ENCODE data around the gene PCDHGA3. TPM values are rescaled to one million over a fixed set of nuclear protein-coding genes. Genes with fewer than 3 reads are reported as not detected.
A peak's percentile ranks its signal among the peaks of the same experiment; 100 is the strongest.

PCDHGA3 gene
- total RNA-seq, 2 donors from 2014 or later: 5.3 to 9.1 TPM

DNA sequence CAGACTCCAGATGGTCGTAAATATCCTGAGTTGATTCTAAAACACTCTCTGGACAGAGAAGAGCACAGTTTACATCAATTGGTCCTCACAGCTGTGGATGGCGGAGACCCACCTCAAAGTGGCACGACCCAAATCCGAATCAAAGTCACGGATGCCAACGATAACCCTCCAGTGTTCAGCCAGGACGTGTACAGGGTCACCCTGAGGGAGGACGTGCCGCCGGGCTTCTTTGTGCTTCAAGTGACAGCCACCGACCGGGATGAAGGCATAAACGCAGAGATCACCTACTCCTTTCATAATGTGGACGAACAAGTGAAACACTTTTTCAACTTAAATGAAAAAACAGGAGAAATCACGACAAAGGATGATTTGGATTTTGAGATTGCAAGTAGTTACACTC, 17.1 kb downstream of the PCDHGA3 start:
- Histone ChIP-seq H3K9me3 (peaks cover 89% of the 10 kb centered on the region), H3K27ac (no peak overlapping the region), H3K4me3 (peak overlapping the region; percentile 60), H3K27me3 (replicated peaks; ENCODE audit: insufficient read depth) (no peaks in the 10 kb centered on the region), H3K36me3 (no peaks in the 10 kb centered on the region), H3K4me1 (ENCODE audit: control insufficient read depth in 1 of 2, low read depth in 2 of 2) (no peaks in the 10 kb centered on the region)
- DNase-seq (ENCODE audit: low spot score) (no peak), ATAC-seq (ENCODE audit: insufficient number of reproducible peaks, low FRiP score, low read depth) (no peak)
- TF ChIP-seq, protein P1, sequence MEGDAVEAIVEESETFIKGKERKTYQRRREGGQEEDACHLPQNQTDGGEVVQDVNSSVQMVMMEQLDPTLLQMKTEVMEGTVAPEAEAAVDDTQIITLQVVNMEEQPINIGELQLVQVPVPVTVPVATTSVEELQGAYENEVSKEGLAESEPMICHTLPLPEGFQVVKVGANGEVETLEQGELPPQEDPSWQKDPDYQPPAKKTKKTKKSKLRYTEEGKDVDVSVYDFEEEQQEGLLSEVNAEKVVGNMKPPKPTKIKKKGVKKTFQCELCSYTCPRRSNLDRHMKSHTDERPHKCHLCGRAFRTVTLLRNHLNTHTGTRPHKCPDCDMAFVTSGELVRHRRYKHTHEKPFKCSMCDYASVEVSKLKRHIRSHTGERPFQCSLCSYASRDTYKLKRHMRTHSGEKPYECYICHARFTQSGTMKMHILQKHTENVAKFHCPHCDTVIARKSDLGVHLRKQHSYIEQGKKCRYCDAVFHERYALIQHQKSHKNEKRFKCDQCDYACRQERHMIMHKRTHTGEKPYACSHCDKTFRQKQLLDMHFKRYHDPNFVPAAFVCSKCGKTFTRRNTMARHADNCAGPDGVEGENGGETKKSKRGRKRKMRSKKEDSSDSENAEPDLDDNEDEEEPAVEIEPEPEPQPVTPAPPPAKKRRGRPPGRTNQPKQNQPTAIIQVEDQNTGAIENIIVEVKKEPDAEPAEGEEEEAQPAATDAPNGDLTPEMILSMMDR (IDR thresholded peaks at IDR 0.05): no peak

GRCh38 chr5:141362719-141363118, 19.1 kb downstream of the PCDHGA3 start:
- H3K9me3 ChIP-seq: peaks cover 90% of the 10 kb centered on the region
- no peaks in the 10 kb centered on the region for H3K36me3 ChIP-seq
- H3K4me3 ChIP-seq: no peak overlapping the region
- DNase-seq (ENCODE audit: low spot score): no peak
- no peaks in the 10 kb centered on the region for H3K4me1 ChIP-seq (ENCODE audit: control insufficient read depth in 1 of 2, low read depth in 2 of 2)
- TF ChIP-seq, protein P1 (IDR thresholded peaks at IDR 0.05): no peak
- no peak for ATAC-seq (ENCODE audit: insufficient number of reproducible peaks, low FRiP score, low read depth)
- H3K27ac ChIP-seq: no peak overlapping the region
- H3K27me3 ChIP-seq (replicated peaks; ENCODE audit: insufficient read depth): no peaks in the 10 kb centered on the region

GRCh38 chr5:141363952-141364660, 20.5 kb downstream of the PCDHGA3 start, which contains the start of gene PCDHGA5:
Gene PCDHGA5 (plus strand): TSS chr5:141364162. CDS start chr5:141364331, 169 bp downstream.
- Histone ChIP-seq H3K36me3 (no peaks in the 10 kb centered on the region), H3K27me3 (replicated peaks; ENCODE audit: insufficient read depth) (no peaks in the 10 kb centered on the region), H3K9me3 (peaks cover 84% of the 10 kb centered on the region), H3K4me1 (ENCODE audit: control insufficient read depth in 1 of 2, low read depth in 2 of 2) (no peaks in the 10 kb centered on the region), H3K4me3 (peak within 1 kb of the TSS; percentile 3), H3K27ac (no peak within 1 kb of the TSS)
- ATAC-seq (ENCODE audit: insufficient number of reproducible peaks, low FRiP score, low read depth) (no peak), DNase-seq (ENCODE audit: low spot score) (no peak)
- TF ChIP-seq, protein P1 (IDR thresholded peaks at IDR 0.05): no peak

DNA sequence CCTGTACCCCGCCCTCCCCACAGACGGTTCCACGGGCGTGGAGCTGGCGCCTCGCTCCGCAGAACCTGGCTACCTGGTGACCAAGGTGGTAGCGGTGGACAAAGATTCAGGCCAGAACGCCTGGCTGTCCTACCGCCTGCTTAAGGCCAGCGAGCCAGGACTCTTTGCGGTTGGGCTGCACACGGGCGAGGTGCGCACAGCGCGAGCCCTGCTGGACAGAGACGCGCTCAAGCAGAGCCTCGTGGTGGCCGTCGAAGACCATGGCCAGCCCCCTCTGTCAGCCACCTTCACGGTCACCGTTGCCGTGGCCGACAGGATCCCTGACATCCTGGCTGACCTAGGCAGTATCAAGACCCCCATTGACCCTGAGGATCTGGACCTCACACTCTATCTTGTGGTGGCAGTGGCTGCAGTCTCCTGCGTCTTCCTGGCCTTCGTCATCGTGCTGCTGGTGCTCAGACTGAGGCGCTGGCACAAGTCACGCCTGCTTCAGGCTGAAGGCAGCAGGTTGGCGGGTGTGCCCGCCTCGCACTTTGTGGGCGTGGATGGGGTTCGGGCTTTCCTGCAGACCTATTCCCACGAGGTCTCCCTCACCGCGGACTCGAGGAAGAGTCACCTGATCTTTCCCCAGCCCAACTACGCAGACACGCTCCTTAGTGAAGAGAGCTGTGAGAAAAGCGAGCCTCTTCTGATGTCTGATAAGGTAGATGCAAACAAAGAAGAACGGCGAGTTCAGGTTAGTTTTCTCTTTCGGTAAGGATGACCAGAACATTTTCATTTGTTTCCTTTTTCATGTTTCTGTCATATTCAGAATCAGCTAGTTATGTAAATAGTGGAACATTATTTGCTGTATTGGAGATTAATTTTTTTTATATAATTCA, 22.6 kb downstream of the PCDHGA3 start:
- DNase-seq (ENCODE audit: low spot score) (no peak), ATAC-seq (ENCODE audit: insufficient number of reproducible peaks, low FRiP score, low read depth) (no peak)
- TF ChIP-seq, protein P1 (IDR thresholded peaks at IDR 0.05): no peak
- Histone ChIP-seq H3K9me3 (peaks cover 85% of the 10 kb centered on the region), H3K36me3 (no peaks in the 10 kb centered on the region), H3K4me3 (peak overlapping the region; percentile 13), H3K27me3 (replicated peaks; ENCODE audit: insufficient read depth) (no peaks in the 10 kb centered on the region), H3K4me1 (ENCODE audit: control insufficient read depth in 1 of 2, low read depth in 2 of 2) (no peaks in the 10 kb centered on the region), H3K27ac (no peak overlapping the region)
